ENCODE measurements around the gene SKIC3. TPM values are rescaled to one million over a fixed set of nuclear protein-coding genes. Genes with fewer than 3 reads are reported as not detected.

The SKIC3 gene
- total and polyA plus RNA-seq, 3 donors from 2014 or later = 10.3 to 50.6 (median 45.8) TPM

DNA sequence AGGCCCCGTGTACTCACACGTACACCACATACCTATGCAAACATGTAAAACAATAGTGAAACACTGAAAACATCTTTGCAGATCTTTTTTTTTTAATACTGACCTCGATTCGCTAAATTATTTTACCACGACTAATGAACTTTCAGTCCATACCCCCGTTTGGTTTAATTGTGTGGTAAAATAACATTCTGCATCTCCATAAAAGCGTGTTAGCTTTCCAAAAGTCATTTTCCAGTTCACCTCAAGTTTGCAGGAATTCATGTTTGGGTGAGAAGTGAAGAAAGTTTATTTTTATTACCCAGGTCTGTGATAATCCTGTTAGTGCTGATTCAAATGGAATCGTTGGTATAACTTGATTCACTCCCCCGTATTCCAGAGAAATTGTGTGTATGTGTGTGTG, 776 bp upstream of the SKIC3 start:
- DNase-seq = no peak
- intact Hi-C loops (cut with DNase I; ENCODE audit: low total_unique reads) = no loop called here
- Histone ChIP-seq H3K27me3 (no peaks in the 10 kb centered on the region), H3K4me3 (peak overlapping the region; percentile 80 to 95), H3K9me3 (no peaks in the 10 kb centered on the region), H3K27ac (peak overlapping the region; percentile 85 to 88), H3K36me3 (ENCODE audit: low read depth, missing control alignments) (no peaks in the 10 kb centered on the region), H3K4me1 (peaks cover 8% of the 10 kb centered on the region)
- 0% methylated on average over 9 of the region's 9 CpGs for WGBS, 2 donors
- TF ChIP-seq, protein P1, sequence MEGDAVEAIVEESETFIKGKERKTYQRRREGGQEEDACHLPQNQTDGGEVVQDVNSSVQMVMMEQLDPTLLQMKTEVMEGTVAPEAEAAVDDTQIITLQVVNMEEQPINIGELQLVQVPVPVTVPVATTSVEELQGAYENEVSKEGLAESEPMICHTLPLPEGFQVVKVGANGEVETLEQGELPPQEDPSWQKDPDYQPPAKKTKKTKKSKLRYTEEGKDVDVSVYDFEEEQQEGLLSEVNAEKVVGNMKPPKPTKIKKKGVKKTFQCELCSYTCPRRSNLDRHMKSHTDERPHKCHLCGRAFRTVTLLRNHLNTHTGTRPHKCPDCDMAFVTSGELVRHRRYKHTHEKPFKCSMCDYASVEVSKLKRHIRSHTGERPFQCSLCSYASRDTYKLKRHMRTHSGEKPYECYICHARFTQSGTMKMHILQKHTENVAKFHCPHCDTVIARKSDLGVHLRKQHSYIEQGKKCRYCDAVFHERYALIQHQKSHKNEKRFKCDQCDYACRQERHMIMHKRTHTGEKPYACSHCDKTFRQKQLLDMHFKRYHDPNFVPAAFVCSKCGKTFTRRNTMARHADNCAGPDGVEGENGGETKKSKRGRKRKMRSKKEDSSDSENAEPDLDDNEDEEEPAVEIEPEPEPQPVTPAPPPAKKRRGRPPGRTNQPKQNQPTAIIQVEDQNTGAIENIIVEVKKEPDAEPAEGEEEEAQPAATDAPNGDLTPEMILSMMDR (IDR thresholded peaks at IDR 0.05) = no peak
- TF ChIP-seq POLR2A (IDR thresholded peaks at IDR 0.05) = no peak

DNA sequence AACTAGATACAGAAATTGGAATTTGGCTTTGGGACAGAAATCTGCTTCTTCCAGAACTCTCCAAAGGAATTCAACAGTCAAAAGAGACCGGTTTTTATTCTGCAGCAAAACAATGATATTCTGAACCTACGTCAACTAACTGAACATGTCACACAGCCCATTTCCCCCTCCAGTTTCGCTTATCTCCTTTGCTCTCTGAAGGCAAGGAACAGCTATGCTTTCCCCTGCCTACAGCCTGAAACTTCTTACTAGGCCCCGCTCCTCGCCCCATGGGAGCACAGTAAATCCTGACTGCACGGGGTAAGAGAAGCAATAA, 488 bp downstream of the SKIC3 start:
- Histone ChIP-seq H3K27ac (peak overlapping the region; percentile 85 to 88), H3K36me3 (ENCODE audit: low read depth, missing control alignments) (no peaks in the 10 kb centered on the region), H3K9me3 (no peaks in the 10 kb centered on the region), H3K4me3 (peak overlapping the region; percentile 80 to 95), H3K4me1 (peaks cover 8% of the 10 kb centered on the region), H3K27me3 (no peaks in the 10 kb centered on the region)
- no peak for DNase-seq
- TF ChIP-seq, protein P1 (IDR thresholded peaks at IDR 0.05) = no peak
- no peak for TF ChIP-seq POLR2A (IDR thresholded peaks at IDR 0.05)
- intact Hi-C loops (cut with DNase I; ENCODE audit: low total_unique reads) = no loop called here
- WGBS, 2 donors = 0% methylated on average over 3 to 6 of the region's 6 CpGs

DNA sequence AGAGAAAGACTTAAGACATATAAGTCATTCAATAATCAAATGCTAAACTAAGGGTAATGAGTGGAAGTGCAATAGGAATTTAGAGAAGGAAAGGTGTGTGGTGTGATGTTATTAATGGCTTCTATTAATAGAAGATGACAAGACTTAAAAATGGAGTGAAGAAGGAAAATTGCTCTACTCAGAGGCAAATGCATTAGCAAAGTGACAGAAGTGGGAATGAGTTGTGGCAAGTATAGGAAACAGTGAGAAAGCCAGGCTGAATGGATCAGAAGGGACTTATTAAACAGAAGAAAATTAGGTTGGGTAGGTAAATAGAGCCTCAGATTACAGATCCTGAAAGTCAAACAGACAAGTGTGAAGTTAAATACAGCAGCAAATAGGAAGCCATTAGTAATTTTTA, 5.7 kb downstream of the SKIC3 start:
- no peak for TF ChIP-seq POLR2A (IDR thresholded peaks at IDR 0.05)
- TF ChIP-seq, protein P1 (IDR thresholded peaks at IDR 0.05) = no peak
- no peak overlapping the region for H3K27ac ChIP-seq
- H3K9me3 ChIP-seq = no peaks in the 10 kb centered on the region
- no peaks in the 10 kb centered on the region for H3K4me1 ChIP-seq
- intact Hi-C loops (cut with DNase I; ENCODE audit: low total_unique reads) = no loop called here
- no peak for DNase-seq
- no peaks in the 10 kb centered on the region for H3K36me3 ChIP-seq (ENCODE audit: low read depth, missing control alignments)
- H3K27me3 ChIP-seq = no peaks in the 10 kb centered on the region
- no peak overlapping the region for H3K4me3 ChIP-seq

DNA sequence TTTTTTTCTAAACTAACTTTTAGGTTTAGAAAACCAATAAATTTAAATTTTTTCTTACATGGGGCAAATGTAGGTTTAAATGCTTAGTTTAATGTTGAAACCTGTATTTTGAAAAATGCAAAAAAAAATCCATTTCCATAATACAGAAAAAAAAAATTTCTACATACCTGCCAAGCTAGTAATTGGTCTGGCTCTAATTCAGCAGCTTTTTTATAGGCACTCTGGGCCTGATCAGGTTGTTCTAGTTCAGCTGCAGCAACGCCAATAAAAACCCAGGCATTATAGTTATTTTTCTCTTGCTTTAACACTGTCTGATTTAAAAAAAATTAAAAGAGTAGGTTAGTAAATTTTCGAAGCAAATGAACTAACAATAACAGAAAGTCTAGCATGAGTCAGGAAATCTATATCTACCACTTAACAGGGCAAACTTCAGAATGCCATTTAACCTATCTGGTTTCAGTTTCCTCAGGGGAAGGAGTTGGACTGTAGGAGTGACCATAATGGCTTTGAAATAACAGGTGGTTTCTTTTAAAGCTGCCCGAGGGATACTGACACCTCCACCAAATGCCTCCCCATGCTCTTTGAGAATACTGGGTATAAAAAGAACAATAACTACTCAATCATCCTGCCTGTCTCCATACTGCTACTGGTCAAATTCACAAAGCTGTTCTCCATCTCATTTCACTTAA, 11.6 kb downstream of the SKIC3 start:
- H3K4me1 ChIP-seq = no peaks in the 10 kb centered on the region
- no peak overlapping the region for H3K27ac ChIP-seq
- TF ChIP-seq, protein P1 (IDR thresholded peaks at IDR 0.05) = no peak
- TF ChIP-seq POLR2A (IDR thresholded peaks at IDR 0.05) = no peak
- H3K27me3 ChIP-seq = no peaks in the 10 kb centered on the region
- H3K9me3 ChIP-seq = no peaks in the 10 kb centered on the region
- 38 to 39% methylated on average over 3 of the region's 3 CpGs for WGBS, 2 donors
- no peak for DNase-seq
- intact Hi-C loops (cut with DNase I; ENCODE audit: low total_unique reads) = no loop called here
- no peak overlapping the region for H3K4me3 ChIP-seq
- H3K36me3 ChIP-seq (ENCODE audit: low read depth, missing control alignments) = no peaks in the 10 kb centered on the region

DNA sequence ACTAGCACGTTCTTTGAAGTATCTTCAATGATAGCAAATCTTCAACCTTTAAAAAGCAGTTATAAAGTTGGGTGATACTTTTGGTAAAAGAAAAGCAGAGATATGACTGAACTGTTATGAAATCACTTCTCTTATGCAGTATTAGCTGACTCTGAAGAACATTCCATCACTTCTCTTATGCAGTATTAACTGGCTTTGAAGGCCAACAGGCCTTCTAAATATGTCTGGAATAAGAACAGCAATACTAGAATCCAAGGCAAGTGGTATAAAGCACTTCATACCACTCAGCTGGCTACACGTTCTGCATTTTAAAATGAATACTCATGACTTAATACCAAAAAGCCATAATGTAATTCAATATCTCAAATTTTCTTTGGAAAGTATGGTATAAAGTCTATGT, 17.3 kb downstream of the SKIC3 start:
- H3K27ac ChIP-seq = no peak overlapping the region
- no peak overlapping the region for H3K4me3 ChIP-seq
- DNase-seq = no peak
- H3K9me3 ChIP-seq = no peaks in the 10 kb centered on the region
- WGBS, 2 donors = 64 to 82% methylated on average over 2 of the region's 2 CpGs
- H3K36me3 ChIP-seq (ENCODE audit: low read depth, missing control alignments) = no peaks in the 10 kb centered on the region
- intact Hi-C loops (cut with DNase I; ENCODE audit: low total_unique reads) = no loop called here
- peaks cover 7% of the 10 kb centered on the region for H3K4me1 ChIP-seq
- H3K27me3 ChIP-seq = no peaks in the 10 kb centered on the region
- no peak for TF ChIP-seq POLR2A (IDR thresholded peaks at IDR 0.05)
- TF ChIP-seq, protein P1 (IDR thresholded peaks at IDR 0.05) = no peak

Data from testis (tissue), 3 donors.